ENCODE measurements around the gene UNC5B. TPM values are rescaled to one million over a fixed set of nuclear protein-coding genes. Genes with fewer than 3 reads are reported as not detected.

UNC5B gene
- polyA plus RNA-seq, 3 donors, result 0.04 to 0.72 TPM; not detected in 1

GRCh38 chr10:71187197-71187596, 25.2 kb upstream of the UNC5B start:
- Mint-ChIP-seq H3K27me3 (ENCODE audit: low read depth in 3 of 3) (peaks cover 2 to 10% (median 5%) of the 10 kb centered on the region in 3 donors), H3K4me3 (no peak overlapping the region), H3K9me3 (no peaks in the 10 kb centered on the region), H3K4me1 (no peaks in the 10 kb centered on the region), H3K27ac (no peak overlapping the region), H3K36me3 (no peaks in the 10 kb centered on the region)
- no peaks in the 10 kb centered on the region for H3K79me2 ChIP-seq (ENCODE audit: insufficient read depth, low read length)
- intact Hi-C loops (cut with micrococcal nuclease), result no loop called here
- H3K4me1 ChIP-seq (ENCODE audit: control insufficient read depth in 1 of 2, insufficient read depth in 2 of 2, low read length in 2 of 2), result no peaks in the 10 kb centered on the region
- H3K36me3 ChIP-seq (replicated peaks in 1 of 2; ENCODE audit: control insufficient read depth in 1 of 2, insufficient read depth in 2 of 2, low read length in 2 of 2), result no peaks in the 10 kb centered on the region
- no peak for DNase-seq
- H4K20me1 ChIP-seq (ENCODE audit: insufficient read depth, low read length), result no peaks in the 10 kb centered on the region
- H3K9ac ChIP-seq (ENCODE audit: insufficient read depth, low read length, poor library complexity, severe bottlenecking), result no peak overlapping the region
- WGBS (ENCODE audit: insufficient coverage), result 79% methylated on average over 8 of the region's 11 CpGs
- no peaks in the 10 kb centered on the region for H3K27me3 ChIP-seq (ENCODE audit: control insufficient read depth in 2 of 2, insufficient read depth in 2 of 2, low read length in 2 of 2)
- no peak for TF ChIP-seq CTCF (IDR thresholded peaks at IDR 0.05)
- no peak overlapping the region for H3K4me2 ChIP-seq (replicated peaks; ENCODE audit: extremely low read depth, low read length, poor library complexity, severe bottlenecking)
- no peak overlapping the region for H3K27ac ChIP-seq (ENCODE audit: low read depth in 1 of 2, low read length in 2 of 2)
- H3K9me3 ChIP-seq (replicated peaks in 1 of 2; ENCODE audit: control insufficient read depth in 1 of 2, insufficient read depth in 1 of 2, low read length in 2 of 2), result no peaks in the 10 kb centered on the region
- H3K4me3 ChIP-seq (replicated peaks in 1 of 3; ENCODE audit: low read depth in 2 of 3, low read length in 3 of 3), result no peak overlapping the region
- H2AFZ ChIP-seq (ENCODE audit: insufficient read depth, low read depth, low read length, poor library complexity, severe bottlenecking), result no peak overlapping the region

- Mint-ChIP-seq H3K4me3 (no peak overlapping the region), H3K4me1 (no peaks in the 10 kb centered on the region), H3K36me3 (no peaks in the 10 kb centered on the region), H3K27ac (no peak overlapping the region), H3K9me3 (no peaks in the 10 kb centered on the region), H3K27me3 (ENCODE audit: low read depth in 3 of 3) (peaks cover 2 to 10% (median 3%) of the 10 kb centered on the region in 3 donors)
- no peak overlapping the region for H3K9ac ChIP-seq (ENCODE audit: insufficient read depth, low read length, poor library complexity, severe bottlenecking)
- no peak overlapping the region for H2AFZ ChIP-seq (ENCODE audit: insufficient read depth, low read depth, low read length, poor library complexity, severe bottlenecking)
- intact Hi-C loops (cut with micrococcal nuclease), result no loop called here
- H3K27ac ChIP-seq (ENCODE audit: low read depth in 1 of 2, low read length in 2 of 2), result no peak overlapping the region
- no peak for DNase-seq
- H3K4me1 ChIP-seq (ENCODE audit: control insufficient read depth in 1 of 2, insufficient read depth in 2 of 2, low read length in 2 of 2), result no peaks in the 10 kb centered on the region
- H3K4me2 ChIP-seq (replicated peaks; ENCODE audit: extremely low read depth, low read length, poor library complexity, severe bottlenecking), result no peak overlapping the region
- no peaks in the 10 kb centered on the region for H4K20me1 ChIP-seq (ENCODE audit: insufficient read depth, low read length)
- H3K9me3 ChIP-seq (replicated peaks in 1 of 2; ENCODE audit: control insufficient read depth in 1 of 2, insufficient read depth in 1 of 2, low read length in 2 of 2), result no peaks in the 10 kb centered on the region
- no peaks in the 10 kb centered on the region for H3K36me3 ChIP-seq (replicated peaks in 1 of 2; ENCODE audit: control insufficient read depth in 1 of 2, insufficient read depth in 2 of 2, low read length in 2 of 2)
- no peak overlapping the region for H3K4me3 ChIP-seq (replicated peaks in 1 of 3; ENCODE audit: low read depth in 2 of 3, low read length in 3 of 3)
- TF ChIP-seq CTCF (IDR thresholded peaks at IDR 0.05), result no peak
- H3K79me2 ChIP-seq (ENCODE audit: insufficient read depth, low read length), result no peaks in the 10 kb centered on the region
- no peaks in the 10 kb centered on the region for H3K27me3 ChIP-seq (ENCODE audit: control insufficient read depth in 2 of 2, insufficient read depth in 2 of 2, low read length in 2 of 2)
- WGBS (ENCODE audit: insufficient coverage), result 71% methylated on average over 2 of the region's 3 CpGs
Measured at GRCh38 chr10:71187600-71187999, 24.8 kb upstream of the UNC5B start.

Data from CD14-positive monocyte (primary cell).